Osteoblast (primary cell): ENCODE results near the gene UQCRHL. TPM values are rescaled to one million over a fixed set of nuclear protein-coding genes. Genes with fewer than 3 reads are reported as not detected.

ENCODE experiments used
- DNase-seq: peaks from one replicate; pipeline ENCODE4 v3.0.0; 2011; ENCODE audit warnings: low spot score, mixed read lengths; ENCODE audit not compliant: insufficient read length; ENCODE audit errors: missing footprints
- H2AFZ ChIP-seq: 2 replicates; pipeline ENCODE4 v1.6.0; 2011; ENCODE audit warnings: mild to moderate bottlenecking, low read length
- H3K27ac ChIP-seq: 2 replicates; pipeline ENCODE4 v1.5.1; 2011; ENCODE audit warnings: mild to moderate bottlenecking, low read depth, low read length, moderate library complexity
- H3K27me3 ChIP-seq: 2 replicates; pipeline ENCODE4 v1.6.0; 2012; ENCODE audit warnings: mild to moderate bottlenecking, control low read depth, inconsistent platforms, low read length, moderate library complexity; ENCODE audit not compliant: insufficient read depth
- H3K36me3 ChIP-seq: 2 replicates; pipeline ENCODE4 v1.5.1; 2011; ENCODE audit warnings: mild to moderate bottlenecking, low read length, control low read depth, moderate library complexity; ENCODE audit not compliant: insufficient read depth
- H3K4me1 ChIP-seq: 2 replicates; pipeline ENCODE4 v1.5.1; 2011; ENCODE audit warnings: mild to moderate bottlenecking, low read length, control low read depth, moderate library complexity; ENCODE audit not compliant: insufficient read depth
- H3K4me2 ChIP-seq: 2 replicates; pipeline ENCODE4 v1.6.0; 2011; ENCODE audit warnings: mild to moderate bottlenecking, low read length; ENCODE audit not compliant: insufficient read depth
- H3K4me3 ChIP-seq: fragments of 200-600 bp; sonication (generic); 3 replicates; pipeline ENCODE4 v1.5.1; 2012; ENCODE audit warnings: mild to moderate bottlenecking, low read length, inconsistent platforms; ENCODE audit not compliant: insufficient read depth
- H3K79me2 ChIP-seq: 2 replicates; pipeline ENCODE4 v1.6.0; 2012; ENCODE audit warnings: mild to moderate bottlenecking, low read length, control low read depth, inconsistent platforms; ENCODE audit not compliant: insufficient read depth
- H3K9me3 ChIP-seq: 2 replicates; pipeline ENCODE4 v1.5.1; 2011; ENCODE audit warnings: low read depth, low read length, control low read depth
- H4K20me1 ChIP-seq: 2 replicates; pipeline ENCODE4 v1.6.0; 2012; ENCODE audit warnings: mild to moderate bottlenecking, low read length, control low read depth; ENCODE audit not compliant: insufficient read depth
- total RNA-seq: library from RNA; depleted of rRNA; stranded (reverse); fragments of >200 nt; gene quantifications from 2 replicates; pipeline ENCODE4 v1.2.3, GENCODE V29; 2012
- TF ChIP-seq, protein P1 (sequence below): IDR thresholded peaks from 2 replicates; pipeline ENCODE4 v1.5.1; 2011; ENCODE audit warnings: mild to moderate bottlenecking, low read depth, low read length, moderate library complexity; ENCODE audit errors: extremely low read depth

The UQCRHL gene
- total RNA-seq, 1 donor, result 1.1 TPM

GRCh38 chr1:15835205-15835740 lies 27.8 kb upstream of the UQCRHL start:
- DNase-seq, result peak; percentile 76
- no peaks in the 10 kb centered on the region for H3K9me3 ChIP-seq

DNA sequence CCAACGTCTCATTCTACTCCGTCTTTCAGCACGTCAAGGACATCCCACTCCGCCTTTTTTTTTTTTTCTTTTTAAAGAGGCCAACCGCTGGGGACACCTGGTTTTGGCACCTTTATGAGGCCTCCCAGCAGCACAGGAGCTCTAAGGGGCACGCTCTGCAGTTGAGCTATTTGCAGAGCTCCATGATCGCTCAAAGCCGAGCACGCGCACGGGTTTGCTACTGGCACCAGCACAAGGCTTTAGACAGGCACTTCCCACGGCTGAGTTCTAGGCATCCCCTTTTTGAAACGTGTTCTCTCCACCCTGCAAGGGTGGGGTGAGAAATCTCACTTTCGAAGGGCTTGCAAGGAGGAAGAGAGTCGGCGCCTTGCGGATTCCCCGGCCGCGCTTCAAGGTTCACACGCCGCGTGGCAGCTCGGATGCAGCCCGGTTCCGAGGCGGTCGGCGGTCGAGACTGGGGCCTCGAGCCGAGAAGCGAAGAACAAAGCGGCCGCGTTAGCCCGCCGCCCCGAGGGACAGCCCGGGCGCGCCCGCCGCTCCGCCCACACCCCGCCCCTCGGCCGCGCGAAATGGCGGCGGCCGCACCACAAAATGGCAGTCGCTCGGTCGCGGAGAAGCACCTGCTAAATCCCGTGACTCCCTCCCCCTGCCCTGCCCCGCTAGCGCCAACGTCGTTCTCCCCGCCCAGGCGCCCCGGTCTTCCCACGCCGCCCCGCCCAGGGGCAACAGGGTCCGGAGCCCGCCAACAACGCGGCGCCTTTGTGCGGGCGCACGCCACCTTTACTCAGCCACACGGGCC lies 27.2 kb upstream of the UQCRHL start:
- H4K20me1 ChIP-seq, result no peaks in the 10 kb centered on the region
- H3K4me3 ChIP-seq, result peak overlapping the region; percentile 89
- peak overlapping the region; percentile 83 for H2AFZ ChIP-seq
- DNase-seq, result peak; percentile 96
- peaks cover 5% of the 10 kb centered on the region for H3K4me1 ChIP-seq
- no peaks in the 10 kb centered on the region for H3K27me3 ChIP-seq
- H3K79me2 ChIP-seq, result peaks cover 7% of the 10 kb centered on the region
- no peaks in the 10 kb centered on the region for H3K36me3 ChIP-seq
- no peaks in the 10 kb centered on the region for H3K9me3 ChIP-seq
- H3K27ac ChIP-seq, result peak overlapping the region; percentile 98
- peak overlapping the region; percentile 95 for H3K4me2 ChIP-seq
- TF ChIP-seq, protein P1, sequence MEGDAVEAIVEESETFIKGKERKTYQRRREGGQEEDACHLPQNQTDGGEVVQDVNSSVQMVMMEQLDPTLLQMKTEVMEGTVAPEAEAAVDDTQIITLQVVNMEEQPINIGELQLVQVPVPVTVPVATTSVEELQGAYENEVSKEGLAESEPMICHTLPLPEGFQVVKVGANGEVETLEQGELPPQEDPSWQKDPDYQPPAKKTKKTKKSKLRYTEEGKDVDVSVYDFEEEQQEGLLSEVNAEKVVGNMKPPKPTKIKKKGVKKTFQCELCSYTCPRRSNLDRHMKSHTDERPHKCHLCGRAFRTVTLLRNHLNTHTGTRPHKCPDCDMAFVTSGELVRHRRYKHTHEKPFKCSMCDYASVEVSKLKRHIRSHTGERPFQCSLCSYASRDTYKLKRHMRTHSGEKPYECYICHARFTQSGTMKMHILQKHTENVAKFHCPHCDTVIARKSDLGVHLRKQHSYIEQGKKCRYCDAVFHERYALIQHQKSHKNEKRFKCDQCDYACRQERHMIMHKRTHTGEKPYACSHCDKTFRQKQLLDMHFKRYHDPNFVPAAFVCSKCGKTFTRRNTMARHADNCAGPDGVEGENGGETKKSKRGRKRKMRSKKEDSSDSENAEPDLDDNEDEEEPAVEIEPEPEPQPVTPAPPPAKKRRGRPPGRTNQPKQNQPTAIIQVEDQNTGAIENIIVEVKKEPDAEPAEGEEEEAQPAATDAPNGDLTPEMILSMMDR, result no peak

More at GRCh38 chr1:15835205-15835740, 27.8 kb upstream of the UQCRHL start:
- H3K36me3 ChIP-seq, result no peaks in the 10 kb centered on the region
- TF ChIP-seq, protein P1, result no peak
- peaks cover 7% of the 10 kb centered on the region for H3K79me2 ChIP-seq
- H3K4me3 ChIP-seq, result peak overlapping the region; percentile 89
- H2AFZ ChIP-seq, result peak overlapping the region; percentile 63
- no peaks in the 10 kb centered on the region for H4K20me1 ChIP-seq
- H3K27me3 ChIP-seq, result no peaks in the 10 kb centered on the region
- H3K27ac ChIP-seq, result peak overlapping the region; percentile 98
- peaks cover 5% of the 10 kb centered on the region for H3K4me1 ChIP-seq
- H3K4me2 ChIP-seq, result peak overlapping the region; percentile 95

DNA sequence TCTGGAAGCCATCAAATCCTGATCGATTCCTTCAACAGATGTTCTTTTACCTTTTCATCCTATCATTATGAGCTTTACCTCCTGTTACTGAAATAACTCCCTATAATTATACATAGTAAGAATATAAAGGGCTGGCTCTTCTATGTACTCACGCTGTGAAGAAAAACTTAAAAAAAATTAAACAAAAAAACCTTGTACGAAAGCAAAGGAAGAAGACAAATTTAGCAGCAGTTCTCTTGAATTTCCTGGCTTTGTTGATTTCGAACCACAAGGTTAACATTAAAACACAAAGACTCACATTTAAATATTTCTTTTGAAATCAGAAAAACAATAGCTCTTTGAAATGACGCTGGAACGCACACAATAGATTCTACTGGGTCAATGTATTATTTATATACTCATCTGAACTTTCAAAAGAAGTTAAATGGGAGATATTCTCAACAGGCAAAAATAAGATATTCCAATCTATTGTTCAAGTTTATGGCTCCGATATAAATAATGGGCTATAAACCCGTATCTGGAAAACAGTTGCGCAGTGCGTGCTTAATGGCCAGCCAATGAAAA lies 26.5 kb upstream of the UQCRHL start:
- Histone ChIP-seq H3K4me1 (peaks cover 5% of the 10 kb centered on the region), H2AFZ (peak overlapping the region; percentile 83), H3K27me3 (no peaks in the 10 kb centered on the region), H3K4me2 (peak overlapping the region; percentile 95), H4K20me1 (no peaks in the 10 kb centered on the region), H3K36me3 (no peaks in the 10 kb centered on the region), H3K79me2 (peaks cover 7% of the 10 kb centered on the region), H3K4me3 (peak overlapping the region; percentile 89), H3K27ac (peak overlapping the region; percentile 98), H3K9me3 (no peaks in the 10 kb centered on the region)
- DNase-seq, result no peak
- TF ChIP-seq, protein P1, result no peak

DNA sequence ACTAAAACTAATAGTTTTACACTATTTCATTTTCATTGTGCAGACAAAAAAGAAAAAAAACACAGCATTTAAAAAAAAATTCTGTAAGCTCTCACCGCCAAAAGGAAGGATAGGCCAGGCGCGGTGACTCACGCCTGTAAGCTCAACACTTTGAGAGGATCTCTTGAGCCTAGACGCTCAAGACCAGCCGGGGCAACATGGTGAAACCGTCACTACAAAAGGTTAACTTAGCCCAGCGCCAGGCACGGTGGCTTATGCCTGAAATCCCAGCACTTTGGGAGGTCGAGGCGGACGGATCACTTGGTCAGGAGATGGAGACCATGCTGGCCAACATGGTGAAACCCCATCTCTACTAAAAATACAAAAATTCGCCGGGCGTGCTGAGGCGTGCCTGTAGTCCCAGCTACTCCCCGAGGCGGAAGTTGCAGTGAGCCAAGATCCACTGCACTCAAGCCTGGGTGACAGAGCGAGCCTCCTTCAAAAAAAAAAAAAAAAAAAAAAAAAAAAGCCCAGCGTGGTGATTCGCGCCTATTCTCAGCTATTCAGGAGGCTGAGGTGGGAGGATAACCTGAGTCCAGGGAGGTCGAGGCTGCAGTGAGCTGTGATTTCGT lies 25.7 kb upstream of the UQCRHL start:
- no peak for DNase-seq
- Histone ChIP-seq H3K36me3 (no peaks in the 10 kb centered on the region), H2AFZ (peak overlapping the region; percentile 83), H3K9me3 (no peaks in the 10 kb centered on the region), H3K27ac (peak overlapping the region; percentile 98), H3K79me2 (peaks cover 7% of the 10 kb centered on the region), H3K4me3 (peak overlapping the region; percentile 89), H3K4me1 (peaks cover 5% of the 10 kb centered on the region), H3K4me2 (peak overlapping the region; percentile 95), H4K20me1 (no peaks in the 10 kb centered on the region), H3K27me3 (no peaks in the 10 kb centered on the region)
- TF ChIP-seq, protein P1, result no peak
